WI38 (cell line): Measurements from ENCODE around the gene TFAP2A.

ENCODE experiments used
- H3K4me3 ChIP-seq: 2 replicates; pipeline ENCODE4 v1.5.1; 2011; ENCODE audit warnings: low read depth, mild to moderate bottlenecking, control low read depth, low read length
- TF ChIP-seq, protein P1 (sequence below): IDR thresholded peaks from 2 replicates; pipeline ENCODE4 v1.5.1; 2012; ENCODE audit warnings: low read depth, mild to moderate bottlenecking, control low read depth, low read length

Gene TFAP2A

DNA sequence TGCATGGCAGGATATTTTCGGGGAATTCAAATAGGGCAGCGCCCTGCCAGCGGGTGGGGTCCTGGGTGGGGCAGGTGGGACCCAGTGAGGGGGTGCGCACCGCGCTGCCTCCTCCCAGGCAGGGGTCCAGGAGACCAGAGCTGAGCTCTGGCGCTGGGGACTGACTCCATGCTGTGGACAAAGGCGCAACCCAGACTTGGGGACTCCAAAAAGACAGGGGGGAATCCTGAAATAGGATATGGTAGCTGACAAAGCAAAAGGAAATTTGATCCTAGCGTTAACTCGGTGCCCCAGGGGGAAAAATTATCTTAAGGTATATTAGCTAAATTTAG, 23.6 kb downstream of the TFAP2A start:
- H3K4me3 ChIP-seq = no peak overlapping the region
- TF ChIP-seq, protein P1, sequence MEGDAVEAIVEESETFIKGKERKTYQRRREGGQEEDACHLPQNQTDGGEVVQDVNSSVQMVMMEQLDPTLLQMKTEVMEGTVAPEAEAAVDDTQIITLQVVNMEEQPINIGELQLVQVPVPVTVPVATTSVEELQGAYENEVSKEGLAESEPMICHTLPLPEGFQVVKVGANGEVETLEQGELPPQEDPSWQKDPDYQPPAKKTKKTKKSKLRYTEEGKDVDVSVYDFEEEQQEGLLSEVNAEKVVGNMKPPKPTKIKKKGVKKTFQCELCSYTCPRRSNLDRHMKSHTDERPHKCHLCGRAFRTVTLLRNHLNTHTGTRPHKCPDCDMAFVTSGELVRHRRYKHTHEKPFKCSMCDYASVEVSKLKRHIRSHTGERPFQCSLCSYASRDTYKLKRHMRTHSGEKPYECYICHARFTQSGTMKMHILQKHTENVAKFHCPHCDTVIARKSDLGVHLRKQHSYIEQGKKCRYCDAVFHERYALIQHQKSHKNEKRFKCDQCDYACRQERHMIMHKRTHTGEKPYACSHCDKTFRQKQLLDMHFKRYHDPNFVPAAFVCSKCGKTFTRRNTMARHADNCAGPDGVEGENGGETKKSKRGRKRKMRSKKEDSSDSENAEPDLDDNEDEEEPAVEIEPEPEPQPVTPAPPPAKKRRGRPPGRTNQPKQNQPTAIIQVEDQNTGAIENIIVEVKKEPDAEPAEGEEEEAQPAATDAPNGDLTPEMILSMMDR = no peak

DNA sequence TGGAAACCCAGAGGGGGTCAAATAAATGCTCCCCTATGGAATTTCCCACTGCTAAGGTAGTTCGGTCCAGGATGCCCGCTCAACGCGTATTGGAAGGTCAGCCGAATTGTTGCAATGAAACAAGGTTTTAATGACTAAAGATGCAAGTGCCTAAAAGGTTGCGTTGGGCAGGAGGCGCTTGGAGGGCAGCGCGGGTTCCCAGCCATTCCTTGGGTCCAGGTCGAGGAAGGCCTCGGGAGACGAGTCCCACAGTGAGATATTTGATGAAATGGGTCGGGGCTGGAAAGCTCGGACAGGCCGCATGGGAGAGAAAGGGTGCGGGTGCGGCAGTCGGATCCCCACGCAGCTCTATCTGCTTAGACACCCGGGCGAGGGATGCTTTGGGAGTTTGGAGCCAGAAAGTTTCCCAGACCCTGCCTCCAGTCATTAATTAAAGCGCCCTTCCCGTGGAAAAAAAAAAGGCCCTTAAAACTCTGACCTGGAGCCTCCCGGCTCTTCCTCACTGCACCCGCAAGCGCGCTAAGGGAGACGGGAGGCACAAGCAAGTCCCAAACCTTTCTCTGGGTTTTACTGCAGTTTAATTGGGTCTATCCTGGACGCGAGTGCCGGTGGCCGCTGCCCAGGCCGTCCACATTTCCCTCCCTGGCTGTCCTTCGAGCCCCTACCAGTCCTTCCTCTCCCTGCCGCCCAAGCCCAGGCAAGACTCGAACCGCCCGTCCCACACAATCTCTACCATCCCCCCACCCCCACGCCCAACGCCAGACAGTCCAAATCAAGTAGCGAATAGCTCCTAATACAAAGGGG, 24.2 kb downstream of the TFAP2A start:
- TF ChIP-seq, protein P1 = no peak
- no peak overlapping the region for H3K4me3 ChIP-seq

GRCh38 chr6:10389739-10390494, 25.0 kb downstream of the TFAP2A start:
- TF ChIP-seq, protein P1 = no peak
- H3K4me3 ChIP-seq = no peak overlapping the region

- no peak overlapping the region for H3K4me3 ChIP-seq
- TF ChIP-seq, protein P1 = no peak
Measured at GRCh38 chr6:10386756-10387654, 27.9 kb downstream of the TFAP2A start.

- no peak overlapping the region for H3K4me3 ChIP-seq
- TF ChIP-seq, protein P1 = no peak
Measured at GRCh38 chr6:10386220-10386619, 28.7 kb downstream of the TFAP2A start.

GRCh38 chr6:10385524-10386132, 29.2 kb downstream of the TFAP2A start:
- TF ChIP-seq, protein P1 = no peak
- no peak overlapping the region for H3K4me3 ChIP-seq
